Ramos (cell line): ENCODE measurements around the gene SPSB1.
"Not testable (repeated sequence)": the region's sequence is repeated elsewhere in the genome, so short reads cannot be mapped to it uniquely, and the experiment has no call there.

Source experiments
- in situ Hi-C: fragments of 300-500 bp; cut with MboI; formaldehyde crosslinking; loops from one replicate; pipeline ENCODE4 v1.14.3; 2022; ENCODE audit warnings: low sequenced_read_pairs; ENCODE audit not compliant: unreplicated experiment

The SPSB1 gene

GRCh38 chr1:9297831-9298230, 5.1 kb downstream of the SPSB1 start:
- in situ Hi-C loops = no loop called here

GRCh38 chr1:9298282-9298681, 5.6 kb downstream of the SPSB1 start:
- in situ Hi-C loops = no loop called here

- in situ Hi-C loops = not testable (repeated sequence)
Measured at GRCh38 chr1:9299571-9300541, 7.2 kb downstream of the SPSB1 start.

DNA sequence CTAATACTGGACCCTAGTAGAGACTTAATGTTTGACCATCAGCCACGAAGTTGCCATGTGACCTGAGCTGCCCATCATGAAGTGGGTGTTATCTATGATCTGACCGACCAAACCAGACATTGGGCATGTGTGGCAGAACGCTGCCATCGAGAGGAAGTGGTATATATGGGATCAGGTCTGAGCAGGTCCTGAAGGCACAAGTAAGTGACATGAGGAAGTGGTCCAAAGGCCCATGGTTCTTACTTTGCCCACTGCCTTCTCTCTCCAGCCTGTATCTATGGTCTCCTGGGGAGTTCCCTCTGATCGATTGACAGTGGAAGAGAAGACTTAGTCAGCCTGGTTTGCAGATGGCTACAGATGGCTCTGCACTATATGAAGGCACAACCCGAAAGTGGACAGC, 7.9 kb downstream of the SPSB1 start:
- in situ Hi-C loops = no loop called here

DNA sequence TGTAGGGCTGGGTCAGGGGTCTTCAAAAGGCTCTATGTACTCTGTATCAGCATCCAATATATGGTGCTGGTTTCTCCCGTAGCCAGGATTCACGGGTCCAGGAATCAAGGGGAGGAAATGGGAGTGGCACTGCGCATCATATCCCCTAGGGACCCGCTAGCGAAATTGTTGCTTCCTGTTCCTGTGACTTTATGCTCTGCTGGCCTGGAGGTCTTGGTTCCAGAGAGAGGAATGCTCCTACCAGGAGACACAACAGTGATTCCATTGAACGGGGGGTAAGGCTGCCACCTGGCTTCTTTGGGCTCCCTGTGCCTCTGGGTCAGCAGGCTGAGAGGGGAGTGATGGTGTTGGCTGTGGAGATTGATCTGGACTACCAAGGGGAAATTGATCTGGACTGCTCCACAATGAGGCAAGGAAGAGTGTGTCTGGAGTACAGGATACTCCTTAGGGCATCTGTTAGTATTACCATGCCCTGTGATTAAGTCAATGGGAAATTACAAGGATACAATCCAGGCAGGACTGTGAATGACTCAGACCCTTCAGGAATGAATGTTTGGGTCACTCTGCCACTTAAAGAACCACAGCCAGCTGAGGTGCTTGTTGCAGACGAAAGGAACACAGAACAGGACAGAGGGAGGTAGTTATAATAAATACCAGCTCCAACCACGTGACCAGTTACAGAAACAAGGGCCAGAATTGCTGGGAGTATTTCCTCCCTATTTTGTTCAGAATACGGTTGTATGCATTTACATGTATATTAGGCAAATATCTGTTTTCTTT, 10.2 kb downstream of the SPSB1 start:
- in situ Hi-C loops = no loop called here

- in situ Hi-C loops = no loop called here
Measured at GRCh38 chr1:9303916-9304315, 11.2 kb downstream of the SPSB1 start.

- in situ Hi-C loops = no loop called here
Measured at GRCh38 chr1:9305216-9305615, 12.5 kb downstream of the SPSB1 start.

DNA sequence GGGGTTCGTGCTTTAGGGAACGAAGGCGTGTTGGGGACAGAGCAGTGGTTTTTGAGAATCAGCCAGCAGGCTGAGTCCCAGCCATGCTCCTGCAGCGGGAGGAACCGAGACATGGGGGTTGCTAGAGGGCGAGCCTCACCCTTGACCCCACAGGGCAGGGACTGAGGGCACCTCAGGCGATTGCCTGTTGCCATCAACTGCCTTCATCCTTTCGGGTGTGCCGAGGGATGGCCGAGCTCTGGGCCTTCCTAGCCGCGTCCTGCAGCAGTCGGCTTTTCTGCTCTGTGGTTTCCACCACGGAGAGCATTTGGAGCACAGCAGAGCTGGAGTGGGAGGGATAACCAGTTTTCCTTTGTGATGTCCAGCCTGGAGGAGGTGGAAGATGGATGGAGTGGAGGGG, 13.3 kb downstream of the SPSB1 start:
- in situ Hi-C loops = no loop called here

- in situ Hi-C loops = no loop called here
Measured at GRCh38 chr1:9307303-9307702, 14.6 kb downstream of the SPSB1 start.

- in situ Hi-C loops = no loop called here
Measured at GRCh38 chr1:9308236-9308785, 15.6 kb downstream of the SPSB1 start.

- in situ Hi-C loops = no loop called here
Measured at GRCh38 chr1:9309080-9309479, 16.4 kb downstream of the SPSB1 start.

DNA sequence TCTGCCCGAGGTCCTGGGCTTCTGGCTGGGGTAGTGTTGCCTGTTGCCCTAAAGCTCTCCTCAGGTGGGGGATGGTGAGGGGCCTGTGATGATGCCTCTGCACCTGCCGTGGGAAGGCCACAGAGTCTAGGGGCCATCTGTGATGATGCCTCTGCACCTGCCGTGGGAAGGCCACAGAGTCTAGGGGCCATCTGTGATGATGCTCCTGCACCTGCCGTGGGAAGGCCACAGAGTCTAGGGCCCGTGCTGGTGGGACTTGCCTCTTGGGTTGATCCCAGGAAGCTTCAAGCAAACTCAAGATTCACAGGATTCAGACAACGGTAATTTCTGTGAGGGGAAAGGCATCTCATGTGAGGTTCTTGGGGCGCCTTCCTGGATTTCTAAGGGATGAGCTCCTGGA, 17.3 kb downstream of the SPSB1 start:
- in situ Hi-C loops = no loop called here

GRCh38 chr1:9311029-9311428, 18.3 kb downstream of the SPSB1 start:
- in situ Hi-C loops = no loop called here

- in situ Hi-C loops = no loop called here
Measured at GRCh38 chr1:9311479-9311878, 18.8 kb downstream of the SPSB1 start.

DNA sequence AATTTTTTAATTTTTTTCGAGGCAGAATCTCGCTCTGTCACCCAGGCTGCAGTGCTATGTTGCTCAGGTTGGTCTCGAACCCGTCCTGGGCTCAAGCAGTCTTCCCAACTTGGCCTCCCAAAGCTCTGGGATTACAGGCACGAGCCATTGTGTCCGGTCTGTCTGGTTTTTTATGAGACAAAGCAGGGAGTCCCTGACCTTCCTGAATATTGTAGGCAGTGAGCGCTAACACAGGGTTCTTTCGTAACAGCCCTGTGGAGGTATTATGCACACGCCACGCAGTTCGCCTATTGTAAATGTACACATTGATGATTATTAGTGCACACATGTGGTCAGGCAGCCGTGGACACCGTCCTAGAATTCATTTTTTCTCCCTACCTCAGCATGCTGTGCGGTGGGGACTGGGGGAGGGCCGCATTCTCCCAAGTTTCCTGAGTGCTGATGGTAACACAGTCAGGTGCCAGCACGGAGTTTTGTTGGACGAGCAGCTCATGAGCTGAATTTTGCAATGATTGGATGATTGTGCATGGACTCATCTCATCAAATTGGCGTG, 19.6 kb downstream of the SPSB1 start:
- in situ Hi-C loops = no loop called here

- in situ Hi-C loops = no loop called here
Measured at GRCh38 chr1:9313576-9313975, 20.9 kb downstream of the SPSB1 start.

DNA sequence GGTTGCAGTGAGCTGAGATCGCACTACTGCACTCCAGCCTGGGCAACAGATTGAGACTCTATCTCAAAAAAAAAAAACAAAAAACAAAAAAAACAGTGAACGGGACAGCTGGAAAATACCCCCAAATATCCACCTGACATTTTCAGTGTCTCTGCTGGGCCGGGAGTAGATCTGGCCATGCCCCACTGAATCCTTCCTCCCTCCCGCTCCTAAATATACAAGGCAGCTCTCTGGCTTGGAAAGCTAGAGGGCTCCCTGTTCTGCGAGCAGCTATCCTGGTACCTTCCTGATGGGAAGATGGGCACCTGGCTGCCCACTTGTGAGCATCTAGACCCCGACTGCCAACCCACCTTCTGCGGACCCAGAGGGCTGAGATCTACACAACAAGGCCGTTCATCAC, 21.4 kb downstream of the SPSB1 start:
- in situ Hi-C loops = no loop called here

GRCh38 chr1:9314711-9315379, 22.2 kb downstream of the SPSB1 start:
- in situ Hi-C loops = no loop called here

- in situ Hi-C loops = no loop called here
Measured at GRCh38 chr1:9315411-9316079, 22.9 kb downstream of the SPSB1 start.

DNA sequence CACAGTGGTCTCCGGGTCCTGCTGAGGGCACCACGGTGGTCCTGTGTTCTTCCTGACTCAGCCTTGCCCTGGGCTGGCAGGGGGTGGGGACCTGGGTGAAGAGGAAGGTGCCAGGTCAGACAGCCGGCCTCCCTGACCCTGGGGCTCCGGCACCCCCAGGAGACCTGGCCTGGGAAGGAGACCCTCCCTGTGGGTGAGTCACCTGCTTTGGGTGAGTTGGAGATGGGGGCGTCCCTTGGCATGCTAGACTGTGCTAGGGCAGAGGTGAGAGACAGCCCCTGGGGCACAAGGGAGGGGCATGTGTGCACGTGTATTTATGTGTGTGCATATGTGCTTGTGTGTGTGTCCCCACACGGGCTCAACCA, 23.4 kb downstream of the SPSB1 start:
- in situ Hi-C loops = no loop called here
